IPS-NIHi11 (cell line): Measurements from ENCODE around the gene KRTAP3-3.

Experiments used
- DNase-seq: peaks from one replicate; pipeline ENCODE4 v3.0.0; 2012; ENCODE audit warnings: mixed read lengths, low spot score

KRTAP3-3 gene

DNA sequence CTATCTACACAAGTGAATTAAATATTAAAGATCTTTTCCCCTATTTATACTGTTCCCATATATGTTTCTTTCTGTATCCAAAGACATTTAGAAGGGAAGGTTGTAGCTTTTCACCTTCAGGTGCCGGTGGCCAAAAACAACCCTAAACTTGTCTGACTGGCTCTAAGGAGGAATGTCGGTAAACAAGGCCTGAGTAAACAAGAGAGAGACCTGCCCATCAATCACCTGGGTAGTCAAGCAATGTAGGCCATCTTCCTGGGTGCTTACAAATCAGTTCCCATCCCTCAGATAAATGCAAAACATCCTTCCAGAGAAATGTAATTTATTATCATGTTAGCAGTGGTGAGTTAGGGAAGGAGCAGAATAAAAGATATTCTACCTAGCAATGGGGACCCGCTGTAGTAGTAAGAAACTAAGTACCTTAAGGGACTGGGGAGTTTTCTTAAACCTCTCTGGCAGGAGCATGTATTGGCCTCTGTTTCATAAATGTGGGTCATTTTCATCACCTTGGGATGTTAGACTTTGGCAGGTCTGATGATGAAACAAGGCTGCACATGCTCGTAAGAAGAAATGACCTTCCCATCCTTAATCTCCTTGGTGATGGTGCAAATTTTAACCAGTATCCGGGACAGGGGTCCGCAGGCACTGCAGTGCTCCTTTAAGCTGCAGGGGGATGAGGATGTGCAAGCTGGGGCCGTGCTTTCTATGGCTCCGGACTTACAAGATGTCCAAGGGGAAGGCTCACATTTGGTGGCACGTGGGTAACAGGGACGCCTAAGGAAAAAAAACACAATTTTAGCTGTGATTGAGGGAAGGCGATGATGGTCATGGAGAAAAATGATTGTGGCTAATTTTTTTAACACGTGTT, 35.6 kb downstream of the KRTAP3-3 start:
- peak; percentile 42 for DNase-seq

DNA sequence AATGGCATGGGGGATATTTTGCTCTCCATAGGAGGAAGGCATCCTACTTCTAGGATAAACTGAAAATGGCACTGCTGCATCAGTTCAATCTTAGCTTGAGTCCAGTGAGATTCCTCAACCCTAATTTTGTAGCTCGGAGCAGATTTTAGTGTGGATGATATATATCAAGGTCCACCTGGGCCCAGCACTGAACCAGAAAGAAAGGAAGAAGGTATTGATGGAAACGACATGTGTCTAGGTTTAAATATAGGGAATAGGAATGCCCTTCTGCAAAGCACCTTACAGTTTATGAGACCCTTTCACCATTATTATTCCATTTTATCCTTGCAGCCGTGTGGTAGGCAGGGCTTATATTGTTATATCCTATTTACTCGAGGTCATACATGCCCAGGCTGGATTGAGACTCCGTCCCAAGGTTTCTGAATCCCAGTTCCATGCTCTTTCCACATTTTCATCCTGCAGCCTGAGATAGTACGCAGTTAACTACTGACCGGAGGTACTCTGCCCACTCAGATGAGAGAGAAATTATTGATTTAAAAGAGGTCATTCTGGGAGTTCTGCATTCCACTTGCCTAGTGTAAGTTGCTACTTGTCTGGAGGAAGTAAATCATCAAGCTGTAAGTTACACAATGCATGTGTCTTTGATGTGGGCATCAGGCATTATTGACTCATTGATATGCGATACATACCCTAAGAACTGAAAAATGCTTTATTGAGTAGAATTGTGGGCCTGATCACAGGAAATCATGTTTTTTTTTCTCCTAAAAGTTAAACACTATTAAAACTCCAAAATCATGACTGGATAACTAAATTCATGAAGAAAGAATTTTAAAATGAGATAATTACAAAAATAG, 37.3 kb downstream of the KRTAP3-3 start:
- DNase-seq: no peak

DNA sequence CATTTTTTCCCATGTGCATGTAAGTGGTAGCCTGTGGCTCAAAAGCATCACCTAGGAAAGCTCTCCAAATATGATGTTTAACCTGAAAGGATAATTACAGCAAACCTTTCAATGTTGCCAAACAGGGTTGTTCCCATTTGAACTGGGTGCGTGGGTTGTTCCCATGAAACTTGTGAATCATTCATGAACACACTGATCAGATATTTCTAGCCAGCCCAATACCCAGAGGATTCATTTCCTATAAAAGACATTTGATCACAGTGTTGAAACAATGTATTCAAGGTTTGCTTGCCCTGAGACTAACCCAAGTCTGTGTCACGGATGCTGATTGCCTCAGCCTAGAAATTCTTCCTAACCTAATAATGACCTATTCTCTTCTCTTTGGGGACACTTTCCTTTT, 40.1 kb downstream of the KRTAP3-3 start:
- DNase-seq: no peak

DNA sequence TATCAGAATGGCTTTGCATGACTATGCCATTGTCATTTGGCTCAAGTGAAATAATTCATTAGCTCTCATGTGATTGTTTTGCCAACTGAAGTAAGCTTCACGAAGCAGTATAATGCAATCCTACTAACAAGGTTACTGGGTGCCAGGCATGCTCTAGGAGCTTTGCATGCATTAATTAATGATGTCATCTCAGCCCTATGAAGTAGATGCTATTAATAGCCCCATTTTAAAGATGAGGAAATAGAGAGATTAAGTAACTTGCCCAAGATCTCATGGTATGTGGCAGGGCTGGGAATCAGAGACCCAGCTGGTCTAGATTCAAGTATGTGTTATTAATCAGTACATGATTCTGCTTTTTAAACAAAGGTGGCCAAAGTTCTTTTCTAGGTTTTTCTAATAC, 41.3 kb downstream of the KRTAP3-3 start:
- no peak for DNase-seq

DNA sequence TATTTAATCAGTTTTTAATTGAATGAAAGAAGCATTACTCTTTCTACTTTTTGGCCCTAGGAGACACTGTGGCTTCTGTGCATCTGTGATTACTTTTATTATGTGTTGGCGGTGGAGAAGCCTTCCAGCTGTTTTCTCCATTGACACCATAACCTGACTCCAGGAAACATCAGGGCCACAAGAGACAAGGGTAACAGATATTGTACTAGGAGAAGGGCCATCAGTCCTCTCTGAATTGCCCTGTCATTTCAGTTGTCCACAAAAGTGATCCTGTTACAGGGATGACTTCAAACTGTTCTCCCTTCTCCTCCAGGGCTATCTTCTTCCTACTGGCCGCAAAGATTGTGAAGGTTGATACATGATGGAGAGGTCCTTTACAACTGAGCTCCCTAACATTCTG, 41.8 kb downstream of the KRTAP3-3 start:
- no peak for DNase-seq

DNA sequence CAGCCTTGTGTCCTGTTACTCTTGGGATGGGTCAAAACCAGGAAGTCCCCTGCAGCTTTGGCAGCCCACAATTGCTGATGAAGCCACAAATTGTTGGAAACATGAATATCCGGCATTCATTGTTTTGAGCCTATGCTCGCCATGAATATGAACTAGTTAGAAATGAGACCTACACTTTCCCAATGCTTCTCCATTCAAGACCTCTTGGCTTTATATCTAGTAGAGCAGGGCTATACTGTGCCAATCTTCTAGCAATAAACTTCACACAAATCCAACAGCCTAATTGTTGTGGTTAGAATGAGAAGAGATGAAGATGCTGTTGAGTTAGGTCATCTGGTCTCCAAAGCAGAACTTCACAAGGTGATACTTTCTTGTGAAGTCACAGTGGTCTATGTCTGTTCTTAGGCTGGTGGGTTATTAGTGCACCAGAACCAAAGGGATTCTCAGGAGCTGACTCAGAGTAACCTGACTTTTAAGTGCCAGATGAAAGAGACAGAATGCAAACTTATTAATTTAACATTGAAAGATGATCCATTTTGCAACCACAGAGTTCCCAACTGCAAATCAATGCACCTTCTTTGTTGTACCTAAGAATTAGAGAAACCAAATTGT, 42.8 kb downstream of the KRTAP3-3 start:
- no peak for DNase-seq

DNA sequence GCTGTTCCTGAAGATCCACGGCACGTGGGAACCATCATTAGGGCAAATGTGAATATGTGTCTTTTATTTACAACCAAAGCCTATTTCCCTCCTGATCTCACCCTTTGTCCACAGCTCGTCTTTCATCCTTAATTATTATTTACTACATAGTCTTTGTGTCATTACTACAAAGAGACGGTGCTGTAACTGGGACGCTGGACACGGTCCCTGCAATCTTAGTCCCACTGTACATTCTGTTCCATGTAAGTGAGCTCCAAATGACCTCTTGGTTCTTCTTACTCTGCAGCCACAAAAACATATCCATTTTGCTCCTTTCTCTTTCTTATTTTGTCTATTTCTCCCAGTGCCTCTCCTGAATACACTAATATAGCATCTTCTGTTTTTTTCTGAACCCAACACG, 43.8 kb downstream of the KRTAP3-3 start:
- DNase-seq: no peak

DNA sequence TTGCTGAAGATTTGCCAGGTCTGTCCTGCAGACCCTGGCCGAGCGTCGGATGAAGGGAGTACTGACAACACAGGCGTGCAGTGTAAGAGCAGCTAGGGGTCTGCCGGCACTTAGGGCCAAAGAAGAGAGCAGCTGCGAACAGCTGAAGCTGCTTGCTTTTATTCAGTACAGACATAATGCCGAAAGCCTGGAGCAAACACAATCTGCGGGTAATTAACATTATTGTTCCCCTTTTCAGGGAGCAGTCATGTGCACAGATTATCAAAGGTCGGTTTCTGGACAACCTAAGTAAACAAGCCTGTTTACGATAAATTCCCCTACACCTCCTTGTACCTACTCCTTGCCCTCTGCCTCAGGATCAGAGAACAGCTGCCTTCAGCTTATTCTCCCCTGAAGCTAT, 44.5 kb downstream of the KRTAP3-3 start:
- no peak for DNase-seq

DNA sequence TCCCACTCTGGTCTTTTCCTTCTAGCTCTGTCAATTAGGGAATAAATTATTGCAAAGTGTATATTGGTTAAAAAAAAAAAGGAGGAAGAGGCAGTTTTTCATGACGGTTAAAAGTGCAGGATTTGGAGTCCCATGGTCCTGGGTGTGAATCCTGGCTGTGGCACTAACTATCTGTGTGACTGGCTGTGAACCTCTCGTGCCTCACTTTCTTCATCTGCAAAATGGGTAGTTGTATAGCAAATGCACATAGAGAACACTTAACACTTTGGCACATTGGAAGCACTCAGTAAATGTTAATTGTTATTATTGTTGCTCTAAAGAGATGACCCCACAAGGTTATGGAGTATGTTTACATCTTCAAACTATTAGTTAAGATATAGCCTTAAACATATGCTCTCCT, 46.0 kb downstream of the KRTAP3-3 start:
- no peak for DNase-seq

DNA sequence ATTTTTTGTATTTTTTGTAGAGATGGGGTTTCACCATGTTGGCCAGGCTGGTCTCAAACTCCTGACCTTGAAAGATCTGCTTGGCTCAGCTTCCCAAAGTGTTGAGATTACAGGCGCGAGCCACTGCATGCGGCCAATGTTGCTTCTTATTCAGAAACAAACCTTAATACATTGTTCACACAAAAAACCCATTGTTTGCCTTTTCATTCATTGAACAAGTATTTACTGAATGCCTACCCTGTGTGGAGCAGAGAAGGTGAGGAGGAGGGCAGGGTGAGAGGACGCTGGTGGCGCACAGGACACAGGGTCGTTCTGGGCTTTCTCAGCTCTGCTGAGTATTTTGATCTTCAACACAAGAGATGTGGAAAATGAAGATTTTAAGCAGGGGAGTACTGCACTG, 48.5 kb downstream of the KRTAP3-3 start:
- no peak for DNase-seq

DNA sequence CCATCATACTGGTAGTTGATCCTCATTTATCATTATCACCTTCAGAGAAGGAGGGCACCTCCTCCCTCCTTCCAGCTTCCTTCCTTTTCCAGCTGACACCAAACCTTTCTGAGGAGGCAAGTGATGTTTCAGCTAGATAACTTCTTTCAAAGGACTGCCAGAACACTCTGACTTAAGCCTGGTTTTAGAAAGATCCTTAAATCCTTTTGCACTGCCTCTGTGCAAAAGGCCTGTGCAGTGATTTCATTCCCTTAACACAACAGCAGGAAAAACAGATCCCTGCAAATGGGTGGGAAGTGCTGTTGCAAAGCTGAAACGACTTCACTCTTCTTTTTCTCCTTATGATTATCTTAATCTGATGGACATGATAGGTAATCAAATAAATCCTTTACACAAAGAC, 49.4 kb downstream of the KRTAP3-3 start:
- DNase-seq: no peak
